ENCODE measurements around the gene MOK.
"Not testable (repeated sequence)": the region's sequence is repeated elsewhere in the genome, so short reads cannot be mapped to it uniquely, and the experiment has no call there.

The MOK gene

DNA sequence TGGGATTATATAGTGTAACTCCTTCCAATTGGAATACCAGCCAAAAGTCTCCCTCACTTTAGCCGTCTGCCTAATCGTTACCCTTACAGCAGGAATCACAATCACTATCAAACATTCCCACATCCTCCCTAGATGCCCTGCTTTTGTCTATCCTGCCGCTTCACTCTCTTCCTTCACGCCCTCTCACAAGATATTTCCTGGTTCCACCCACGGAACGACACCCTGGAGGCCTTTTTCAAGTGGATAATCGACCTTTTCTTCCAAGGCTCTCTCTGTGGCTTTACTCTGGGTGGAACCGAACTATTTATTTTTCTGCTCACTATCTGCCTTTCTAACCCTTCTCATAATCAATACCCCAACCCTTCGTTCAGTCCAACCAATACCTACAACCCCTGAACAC is 58.9 kb downstream of the MOK start:
- no peak for DNase-seq

DNA sequence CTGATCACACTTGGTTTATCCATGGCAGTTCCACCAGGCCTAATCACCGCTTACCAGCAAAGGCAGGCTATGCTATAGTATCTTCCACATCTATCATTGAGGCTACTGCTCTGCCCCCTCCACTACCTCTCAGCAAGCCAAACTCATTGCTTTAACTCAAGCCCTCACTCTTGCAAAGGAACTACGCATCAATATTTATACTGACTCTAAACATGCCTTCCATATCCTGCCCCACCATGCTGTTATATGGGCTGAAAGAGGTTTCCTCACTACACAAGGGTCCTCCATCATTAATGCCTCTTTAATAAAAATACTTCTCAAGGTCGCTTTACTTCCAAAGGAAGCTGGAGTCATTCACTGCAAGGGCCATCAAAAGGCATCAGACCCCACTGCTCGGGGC is 61.2 kb downstream of the MOK start:
- DNase-seq: not testable (repeated sequence)

DNA sequence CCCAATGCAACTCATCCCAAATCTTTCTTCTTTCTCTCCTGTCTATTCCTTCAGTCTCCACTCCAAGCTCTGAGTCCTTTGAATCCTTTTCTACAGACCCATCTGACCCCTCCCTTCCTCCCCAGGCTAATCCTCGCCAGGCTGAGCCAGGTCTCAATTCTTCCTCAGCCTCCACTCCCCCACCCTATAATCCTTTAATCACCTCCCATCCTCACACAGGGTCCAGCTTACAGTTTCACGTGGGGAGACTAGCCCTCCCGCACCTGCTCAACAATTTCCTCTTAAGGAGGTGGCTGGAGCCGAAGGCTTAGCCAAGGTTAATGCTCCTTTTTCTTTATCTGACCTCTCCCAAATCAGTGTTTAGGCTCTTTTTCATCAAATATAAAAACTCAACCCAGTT is 63.8 kb downstream of the MOK start:
- DNase-seq: no peak

DNA sequence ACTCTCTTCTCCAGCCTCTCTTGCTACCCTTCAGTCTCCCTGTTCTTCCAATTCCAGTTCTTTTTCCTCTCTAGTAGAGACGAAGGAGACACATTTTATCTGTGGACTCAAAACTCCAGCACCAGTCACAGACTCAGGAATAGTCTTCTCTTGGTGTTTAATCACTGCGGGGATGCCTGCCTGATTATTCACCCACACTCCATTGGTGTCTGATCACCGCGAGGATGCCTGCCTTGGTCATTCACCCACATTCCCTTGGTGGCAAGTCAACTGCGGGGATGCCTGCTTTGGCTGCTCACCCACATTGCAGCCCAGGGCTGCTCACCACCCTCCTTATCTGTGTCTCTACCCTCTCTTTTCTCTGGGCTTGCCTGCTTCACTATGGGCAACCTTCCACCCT is 64.5 kb downstream of the MOK start:
- not testable (repeated sequence) for DNase-seq

DNA sequence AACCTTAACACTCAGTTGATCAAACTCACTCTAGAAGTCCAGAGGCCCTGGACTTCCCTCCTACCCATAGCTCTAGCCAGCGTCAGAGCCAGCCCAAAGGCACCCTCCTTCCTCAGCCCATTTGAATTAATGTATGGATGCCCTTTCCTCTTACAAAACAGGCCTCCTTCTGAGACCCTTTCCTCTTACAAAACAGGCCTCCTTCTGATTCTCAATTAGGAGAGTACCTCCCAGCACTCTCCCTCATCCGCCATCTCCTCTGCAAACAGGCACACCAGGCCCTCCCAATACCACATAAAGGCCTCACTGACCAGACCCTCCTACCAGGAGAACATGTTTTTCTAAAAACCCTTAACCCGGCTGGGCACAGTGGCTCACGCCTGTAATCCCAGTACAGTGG is 65.7 kb downstream of the MOK start:
- no peak for DNase-seq

DNA sequence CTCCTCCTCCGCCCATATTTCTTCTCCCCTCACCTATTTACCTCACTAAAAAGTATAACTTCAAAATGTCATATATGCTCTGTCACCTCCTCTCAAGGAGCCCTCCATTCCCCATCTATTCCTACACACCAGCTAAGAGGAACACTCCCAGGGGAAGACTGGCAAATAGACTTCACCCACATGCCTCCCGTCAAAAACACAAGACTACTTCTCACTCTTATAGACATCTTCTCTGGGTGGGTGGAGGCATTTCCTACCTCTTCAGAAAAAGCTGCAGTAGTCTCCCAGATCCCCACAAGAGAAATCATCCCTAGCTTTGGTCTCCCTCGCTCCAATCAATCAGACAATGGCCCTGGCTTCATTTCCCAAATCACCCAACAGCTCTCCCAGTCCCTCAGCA is 66.2 kb downstream of the MOK start:
- no peak for DNase-seq

DNA sequence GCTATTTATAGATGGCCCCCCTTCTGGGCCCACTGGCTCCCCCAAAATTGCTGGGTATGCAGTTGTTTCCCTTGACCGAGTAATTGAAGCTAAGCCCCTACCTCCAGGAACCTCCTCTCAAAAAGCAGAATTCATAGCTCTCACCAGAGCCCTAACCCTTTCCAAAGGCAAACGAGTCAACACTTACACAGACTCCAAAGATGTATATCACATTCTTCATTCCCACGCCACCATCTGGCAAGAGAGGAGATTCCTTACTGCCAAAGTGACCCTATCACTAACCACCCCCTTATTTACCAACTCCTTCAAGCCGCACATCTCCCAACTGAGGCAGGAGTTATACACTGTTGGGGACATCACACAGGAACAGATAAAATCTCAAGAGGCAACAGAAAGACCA is 66.8 kb downstream of the MOK start:
- DNase-seq: no peak

DNA sequence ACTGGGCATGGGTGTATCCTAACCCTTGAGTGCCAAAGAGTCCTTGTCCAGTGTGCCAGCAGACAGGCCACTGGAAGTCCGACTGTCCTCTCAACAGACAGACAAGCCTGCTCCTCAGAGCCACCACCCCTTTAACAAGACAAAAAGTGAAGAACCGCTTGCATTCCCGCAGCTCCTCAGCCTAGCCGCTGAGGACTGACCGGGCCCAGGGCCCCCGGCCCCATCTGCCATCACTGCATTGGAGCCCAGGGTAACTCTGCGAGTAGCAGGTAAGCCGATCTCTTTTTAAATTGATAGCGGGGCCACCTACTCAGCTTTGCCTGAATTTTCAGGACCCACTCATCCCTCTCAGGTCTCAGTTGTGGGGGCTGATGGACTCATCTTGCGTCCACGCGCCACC is 68.9 kb downstream of the MOK start:
- DNase-seq: no peak

DNA sequence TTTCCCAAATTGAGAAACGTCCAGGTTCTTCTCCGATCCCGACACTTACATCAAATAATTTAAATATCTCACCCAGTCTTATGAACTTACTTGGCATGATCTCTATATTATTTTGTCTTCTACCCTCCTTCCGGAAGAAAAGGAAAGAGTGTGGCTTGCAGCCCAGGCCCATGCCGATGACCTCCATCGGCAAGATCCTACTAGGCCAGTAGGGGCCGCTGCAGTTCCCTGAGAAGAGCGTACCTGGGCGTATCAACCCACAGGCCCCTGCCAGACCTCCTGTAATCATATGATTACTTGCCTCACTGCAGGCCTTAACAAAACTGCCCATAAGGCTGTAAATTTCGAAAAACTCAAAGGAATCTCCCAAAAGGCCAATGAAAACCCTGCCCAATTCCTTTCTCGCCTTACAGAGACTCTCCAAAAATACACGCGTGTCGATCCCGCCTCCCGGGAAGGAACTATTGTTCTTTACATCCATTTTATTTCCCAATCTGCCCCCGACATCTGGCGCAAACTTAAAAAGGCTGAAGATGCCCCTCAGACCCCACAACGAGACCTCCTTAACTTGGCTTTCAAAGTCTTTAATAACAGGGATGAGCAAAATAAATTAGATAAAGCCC is 69.6 kb downstream of the MOK start:
- peak; percentile 65 for DNase-seq

DNA sequence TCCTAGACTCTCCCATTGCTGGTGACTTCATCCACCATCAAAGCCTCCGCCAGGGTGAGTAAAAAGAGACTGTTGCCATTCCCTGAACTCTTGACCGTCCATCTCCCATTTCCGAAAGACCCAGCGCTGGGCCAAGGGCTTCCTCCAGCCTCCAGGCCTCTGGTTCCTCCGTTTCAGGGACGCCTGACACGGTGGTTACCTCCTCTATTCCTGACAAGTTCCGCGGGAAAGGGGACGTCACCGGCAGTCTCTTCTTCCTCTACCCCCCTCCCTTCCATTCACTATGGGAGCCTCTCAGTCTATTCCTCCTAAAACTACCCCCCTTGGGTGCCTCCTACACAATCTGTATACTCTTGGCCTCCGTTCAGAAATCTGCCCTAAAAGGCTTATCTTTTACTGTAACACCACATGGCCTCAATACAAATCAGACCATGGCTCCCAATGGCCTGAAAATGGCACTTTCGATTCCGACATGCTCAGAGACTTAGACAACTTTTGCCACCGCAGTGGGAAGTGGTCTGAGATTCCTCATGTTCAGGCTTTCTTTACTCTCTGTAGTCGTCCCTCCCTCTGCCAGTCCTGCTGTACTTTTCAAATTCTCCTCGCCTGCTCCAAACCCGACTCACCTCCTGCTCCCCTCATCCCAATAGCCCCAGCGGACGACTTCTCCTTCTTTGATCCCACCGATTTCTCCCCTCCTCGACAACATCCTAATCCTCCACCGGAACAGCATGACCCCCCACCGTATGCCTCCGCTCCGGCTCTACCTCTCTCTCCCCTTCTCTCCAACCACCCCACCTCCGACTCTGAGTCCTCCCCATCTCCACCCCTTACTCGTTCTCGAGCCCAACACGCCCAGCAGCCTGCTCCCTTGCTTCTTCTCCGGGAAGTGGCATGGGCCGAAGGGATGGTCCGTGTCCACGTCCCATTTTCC is 70.4 kb downstream of the MOK start:
- DNase-seq: no peak

DNA sequence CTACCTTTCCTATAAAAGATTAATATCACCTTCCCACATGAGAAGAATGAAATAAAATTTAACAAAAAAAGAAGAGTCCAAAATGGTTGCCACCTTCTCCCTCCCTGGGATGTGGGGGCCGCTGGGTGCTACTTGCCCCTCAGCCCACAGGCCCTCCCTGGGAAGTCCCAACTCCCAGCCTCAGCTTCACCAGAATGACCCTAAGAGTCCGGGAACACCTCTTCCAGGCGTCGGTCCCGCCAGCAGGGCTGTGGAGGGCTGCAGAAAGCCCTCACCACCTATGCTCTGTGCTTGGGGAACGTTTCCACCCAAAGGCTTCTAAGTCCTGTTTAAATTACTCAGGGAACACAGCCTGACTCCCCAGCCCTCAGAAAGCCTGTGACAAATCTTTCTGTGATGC is 71.9 kb downstream of the MOK start:
- no peak for DNase-seq

DNA sequence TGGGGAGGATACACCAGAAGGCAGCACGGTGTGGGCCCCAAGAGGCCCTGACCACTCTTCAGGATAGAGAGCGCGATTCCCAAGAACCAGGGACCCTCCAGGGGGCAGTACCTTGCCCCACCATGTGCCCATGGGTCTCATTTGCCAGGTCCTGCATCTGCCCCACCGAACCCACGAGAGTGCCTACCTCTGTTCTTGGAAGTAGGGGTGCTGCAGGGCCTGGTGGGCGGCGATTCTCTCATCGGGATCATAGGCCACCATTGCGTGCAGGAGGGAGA is 72.7 kb downstream of the MOK start:
- DNase-seq: no peak

DNA sequence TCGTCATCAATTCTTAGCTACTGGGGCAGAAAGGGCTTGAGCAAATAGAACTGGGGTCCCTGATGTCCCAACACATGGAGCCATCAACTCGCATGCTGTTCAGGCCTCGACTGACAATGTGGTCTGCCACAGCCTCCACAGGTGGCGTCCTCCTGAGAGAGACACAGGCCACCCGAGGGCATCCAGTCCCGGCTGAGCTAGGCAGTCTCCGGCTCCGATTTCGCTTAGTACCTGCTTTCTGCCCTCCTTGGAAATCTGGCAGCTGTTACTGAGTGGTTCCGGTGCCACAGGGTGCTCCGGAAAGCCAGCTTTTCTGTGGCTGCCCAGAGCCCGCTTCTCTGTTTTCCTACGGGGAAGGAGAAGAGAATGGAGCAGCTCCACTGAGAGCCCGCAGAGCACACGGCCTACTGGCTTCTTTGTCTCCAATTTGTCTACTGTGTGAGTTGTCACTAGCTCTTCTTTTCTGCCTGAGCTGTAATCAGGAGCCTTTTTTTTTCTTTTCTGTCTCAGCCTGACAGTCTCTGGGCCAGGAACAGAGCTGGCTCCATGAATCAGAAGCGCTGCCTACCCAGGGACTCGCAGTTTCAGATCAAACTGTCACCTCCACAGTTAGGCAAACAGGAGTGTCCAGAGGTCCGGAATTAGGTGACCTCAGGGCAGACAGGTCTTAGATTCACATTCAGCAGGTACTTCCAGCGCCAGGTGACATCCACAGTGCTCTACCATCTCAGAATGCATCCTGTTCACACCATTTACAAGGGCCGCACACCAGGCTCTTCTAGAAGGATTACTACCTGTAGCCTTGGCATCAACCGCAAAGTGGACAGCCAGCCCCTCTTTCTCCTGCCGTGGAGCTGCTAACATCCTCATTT is 73.3 kb downstream of the MOK start:
- no peak for DNase-seq

DNA sequence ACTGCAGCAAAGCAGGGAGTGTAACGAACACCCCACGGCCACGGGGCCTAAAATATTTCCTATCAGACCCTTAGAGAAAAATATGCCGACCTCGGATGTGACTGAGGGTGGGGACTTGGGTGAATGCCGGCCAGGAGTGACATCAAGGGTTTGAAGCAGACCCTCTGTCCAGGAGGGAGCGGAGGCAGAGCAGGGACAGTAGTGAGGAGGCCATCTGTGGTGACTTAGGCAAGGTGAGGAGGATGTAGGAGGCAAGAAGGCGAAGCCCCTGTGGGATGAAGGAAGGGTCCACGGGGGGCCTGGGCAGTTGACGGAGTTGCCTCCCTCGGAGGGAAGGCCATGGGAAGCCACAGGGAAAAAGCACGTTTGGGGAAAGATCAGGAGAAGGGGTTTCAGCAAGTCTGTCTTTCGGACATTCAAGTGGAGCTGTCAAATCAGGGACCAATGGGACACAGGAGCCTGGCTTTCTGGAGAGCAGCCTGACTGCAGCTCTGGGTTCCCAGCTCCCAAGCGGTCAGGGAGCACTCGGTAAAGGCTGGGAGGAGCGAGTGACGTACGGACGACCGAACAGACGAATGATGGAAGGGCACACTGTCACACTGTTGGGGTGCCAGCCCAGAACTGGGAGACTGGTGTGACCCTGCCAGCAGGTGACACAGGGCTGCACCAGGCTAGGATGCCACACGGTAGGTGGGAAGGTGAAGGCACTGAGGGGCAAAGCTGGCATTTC is 74.3 kb downstream of the MOK start:
- no peak for DNase-seq

DNA sequence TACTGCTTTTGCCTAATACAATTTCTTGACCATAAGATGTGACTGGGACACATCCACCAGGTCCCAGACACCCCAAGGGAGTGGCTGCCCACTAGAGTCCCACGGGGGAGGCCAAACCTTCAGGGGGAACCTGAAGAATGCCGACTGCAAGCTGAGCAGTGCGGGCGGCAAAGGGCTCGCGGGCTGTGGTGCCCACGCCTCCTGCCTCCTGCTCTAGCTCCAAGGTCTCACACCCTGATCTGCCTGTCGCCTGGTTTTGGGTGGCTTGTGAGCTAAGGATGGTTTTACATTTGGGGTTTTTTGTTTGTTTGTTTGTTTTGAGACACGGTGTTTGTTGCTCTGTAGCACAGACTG is 75.2 kb downstream of the MOK start:
- no peak for DNase-seq

DNA sequence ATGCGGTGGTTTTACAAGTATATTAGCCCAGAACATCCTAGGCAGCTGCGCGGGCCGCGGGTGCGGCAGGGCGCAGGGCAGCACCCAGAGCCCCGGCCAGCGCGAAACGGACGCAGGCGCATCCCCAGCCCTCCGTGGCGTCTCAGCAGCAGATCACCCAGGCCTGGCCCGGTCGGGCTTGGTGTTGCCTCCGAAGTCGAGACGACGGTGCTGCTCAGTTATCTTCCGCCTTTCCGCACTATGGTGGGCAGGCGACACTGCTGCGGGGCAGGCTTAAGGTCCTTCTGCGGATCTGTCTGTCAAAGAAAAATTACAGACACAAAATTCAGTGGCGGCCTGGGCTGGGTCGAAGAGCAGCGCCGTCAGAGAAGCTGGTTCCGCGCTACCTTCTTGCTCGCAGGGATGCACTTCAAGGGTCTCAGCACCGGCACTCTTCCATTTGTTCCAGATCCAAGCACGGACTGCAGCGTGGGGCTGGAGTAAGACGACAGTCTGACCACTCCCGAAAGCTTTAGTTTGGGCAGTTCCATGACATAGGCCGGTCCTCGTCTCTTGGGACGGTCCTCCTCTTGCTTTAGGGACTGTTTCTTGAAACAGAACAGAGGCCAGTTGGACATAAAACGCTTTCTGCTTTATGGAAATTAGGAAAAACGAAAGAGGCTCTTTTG is 75.8 kb downstream of the MOK start:
- no peak for DNase-seq

DNA sequence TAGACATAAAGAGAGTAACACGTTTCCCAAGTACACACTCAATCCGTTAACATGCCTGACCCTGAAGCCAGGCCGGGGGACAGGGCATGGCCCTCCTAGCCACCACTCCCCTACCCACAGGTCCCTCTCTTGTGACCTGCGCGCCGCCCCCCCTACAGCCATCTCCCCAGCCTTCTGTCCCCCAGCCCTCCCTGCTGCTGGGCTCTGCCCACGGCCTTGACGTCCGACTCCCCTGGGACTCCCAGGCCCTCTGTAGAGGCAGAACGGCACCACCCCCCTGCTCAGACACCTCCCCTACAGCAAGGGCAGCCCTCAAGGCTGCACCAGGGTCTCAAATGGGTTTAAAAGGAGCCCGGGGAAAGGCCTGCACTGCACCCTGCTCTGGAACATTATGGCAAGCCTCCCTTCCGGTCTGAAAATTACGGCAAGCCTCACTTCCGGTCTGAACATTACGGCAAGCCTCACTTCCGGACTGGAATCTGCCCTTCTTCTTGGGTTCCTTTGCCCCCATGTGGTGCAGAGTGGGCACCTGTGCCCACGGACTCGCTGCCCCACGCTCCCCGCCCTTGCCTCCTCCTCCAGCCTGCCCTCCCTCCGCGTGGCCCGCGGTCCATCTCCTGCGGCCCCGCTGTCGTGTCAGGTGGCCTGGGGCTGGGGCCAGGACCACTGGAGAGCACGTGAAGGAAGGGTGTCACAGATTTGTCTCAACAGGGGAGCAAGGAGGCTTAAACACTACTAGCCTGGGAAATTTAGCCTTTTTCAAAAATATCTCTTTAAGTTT is 77.6 kb downstream of the MOK start:
- DNase-seq: no peak

DNA sequence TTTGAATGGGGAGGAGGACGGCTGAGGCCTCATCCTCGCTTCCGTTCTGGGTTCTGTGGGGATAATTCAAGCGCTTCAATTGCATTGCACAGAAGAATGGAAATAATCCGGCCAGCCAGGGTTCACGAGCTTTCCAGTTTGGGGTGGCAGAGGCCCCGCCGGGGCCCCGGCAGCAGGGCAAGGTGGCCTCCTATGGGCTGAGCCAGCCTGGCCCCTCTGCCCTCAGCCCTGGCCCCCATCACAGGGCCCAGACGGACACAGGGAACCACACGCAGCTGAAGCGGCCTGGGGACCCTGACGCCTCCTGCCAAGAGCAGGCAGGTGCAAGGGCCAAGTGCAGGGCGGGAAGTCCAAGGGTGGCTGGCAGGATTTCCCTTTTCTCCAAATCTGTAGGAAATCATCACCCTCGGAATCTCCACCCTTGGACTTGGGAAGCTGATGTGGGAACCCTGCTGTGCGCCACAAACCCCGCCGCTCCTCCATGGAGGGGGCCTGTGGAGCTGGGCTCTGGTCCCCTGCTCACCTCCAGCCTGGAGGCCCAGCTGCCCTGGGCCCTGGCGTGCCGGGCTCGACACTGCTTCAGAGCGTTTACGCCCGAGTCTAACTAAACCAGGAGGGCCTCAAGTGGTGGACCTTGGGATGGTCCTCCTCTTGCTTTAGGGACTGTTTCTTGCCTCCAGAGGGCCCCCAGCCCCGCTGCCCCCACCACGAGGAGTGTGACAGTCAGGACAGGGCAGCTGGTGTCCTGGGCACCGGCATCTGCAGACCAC is 78.4 kb downstream of the MOK start:
- DNase-seq: no peak

DNA sequence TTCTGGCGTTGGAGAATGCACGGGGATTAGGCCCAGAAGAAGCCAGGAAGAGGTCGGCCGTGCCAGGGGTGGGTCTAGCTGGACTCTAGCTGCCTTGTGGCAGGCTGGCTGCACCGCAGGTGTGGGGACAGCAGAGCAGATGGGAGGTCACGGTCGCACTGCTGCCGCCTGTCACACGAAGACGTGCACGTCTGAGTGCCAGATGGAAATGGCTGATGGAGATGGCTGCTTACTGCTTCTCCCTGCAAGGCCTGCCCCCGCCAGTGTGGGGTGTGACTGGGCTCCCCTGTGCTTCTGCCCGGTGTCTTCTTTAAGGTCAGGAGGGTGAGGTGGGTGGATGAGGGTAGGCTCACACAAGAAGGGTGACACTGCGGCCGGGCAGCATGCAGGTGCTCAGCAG is 79.0 kb downstream of the MOK start:
- DNase-seq: no peak

DNA sequence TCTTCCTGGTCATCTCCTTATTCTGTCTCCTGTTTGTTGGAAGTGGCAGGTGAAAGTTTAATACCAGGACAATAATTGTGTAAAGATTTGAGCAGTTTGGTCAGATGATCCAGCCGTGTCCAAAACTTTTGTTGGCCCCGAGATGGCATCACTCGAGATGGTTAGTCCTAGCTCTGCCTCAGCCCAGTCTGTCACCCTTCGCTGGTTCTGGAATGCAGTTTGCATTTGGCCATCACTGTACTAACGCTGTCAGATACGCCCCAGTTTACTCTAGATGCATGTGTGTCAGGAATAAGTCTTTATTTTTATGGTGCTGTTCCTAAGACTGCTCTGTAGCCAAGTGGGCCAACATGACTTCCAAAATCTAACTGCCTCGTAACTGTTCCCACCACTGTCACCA is 79.6 kb downstream of the MOK start:
- DNase-seq: no peak

DNA sequence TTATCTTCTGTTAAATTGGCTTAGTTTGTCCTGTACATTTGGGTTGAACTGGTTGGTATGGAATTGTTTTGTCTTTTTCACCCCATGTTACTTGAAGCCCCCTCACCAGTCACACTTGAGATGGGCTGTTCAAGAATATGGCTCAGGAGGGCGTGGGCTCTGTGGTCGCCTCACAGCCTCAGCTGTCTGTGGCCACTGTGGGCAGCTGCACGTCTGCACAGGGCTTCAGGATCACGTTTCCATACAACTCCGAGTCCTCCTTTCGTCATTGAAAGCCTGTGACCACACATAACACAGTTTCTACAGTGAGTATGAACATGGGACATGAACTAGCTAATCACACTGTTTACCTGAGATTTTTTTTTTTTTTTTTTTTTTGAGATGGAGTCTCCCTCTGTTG is 81.3 kb downstream of the MOK start:
- DNase-seq: no peak
